Measurements from ENCODE around the gene SH3RF1. TPM values are rescaled to one million over a fixed set of nuclear protein-coding genes. Genes with fewer than 3 reads are reported as not detected.

SH3RF1 gene
- total and polyA plus RNA-seq, 10 of the 15 experiments (the other 5 are each of a cell fraction or from before 2014, with no cell fraction given): 4.5 to 22.5 (median 10.4) TPM

- TF ChIP-seq, protein P1, sequence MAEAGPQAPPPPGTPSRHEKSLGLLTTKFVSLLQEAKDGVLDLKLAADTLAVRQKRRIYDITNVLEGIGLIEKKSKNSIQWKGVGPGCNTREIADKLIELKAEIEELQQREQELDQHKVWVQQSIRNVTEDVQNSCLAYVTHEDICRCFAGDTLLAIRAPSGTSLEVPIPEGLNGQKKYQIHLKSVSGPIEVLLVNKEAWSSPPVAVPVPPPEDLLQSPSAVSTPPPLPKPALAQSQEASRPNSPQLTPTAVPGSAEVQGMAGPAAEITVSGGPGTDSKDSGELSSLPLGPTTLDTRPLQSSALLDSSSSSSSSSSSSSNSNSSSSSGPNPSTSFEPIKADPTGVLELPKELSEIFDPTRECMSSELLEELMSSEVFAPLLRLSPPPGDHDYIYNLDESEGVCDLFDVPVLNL (IDR thresholded peaks at IDR 0.05; ENCODE audit: low read depth, low read length): no peak
- TF ChIP-seq MLLT1 (IDR thresholded peaks at IDR 0.05) (no peak), CHD2 (IDR thresholded peaks at IDR 0.05; ENCODE audit: borderline replicate concordance, low read depth, low read length) (no peak), RBBP5 (conservative IDR thresholded peaks at IDR 0.05) (no peak), EP300 (IDR thresholded peaks at IDR 0.05; ENCODE audit: borderline replicate concordance in 1 of 2, control insufficient read depth in 1 of 2, low read depth in 2 of 2, low read length in 2 of 2) (no peak), NR2F1 (conservative IDR thresholded peaks at IDR 0.05) (no peak), MEF2B (IDR thresholded peaks at IDR 0.05; ENCODE audit: partially characterized antibody, poor library complexity, severe bottlenecking) (no peak), ETV6 (conservative IDR thresholded peaks at IDR 0.05 in 1 of 2, IDR thresholded peaks at IDR 0.05 in 1 of 2; ENCODE audit: borderline replicate concordance in 1 of 2, low read depth in 1 of 2) (no peak)
- TF ChIP-seq, protein P2, sequence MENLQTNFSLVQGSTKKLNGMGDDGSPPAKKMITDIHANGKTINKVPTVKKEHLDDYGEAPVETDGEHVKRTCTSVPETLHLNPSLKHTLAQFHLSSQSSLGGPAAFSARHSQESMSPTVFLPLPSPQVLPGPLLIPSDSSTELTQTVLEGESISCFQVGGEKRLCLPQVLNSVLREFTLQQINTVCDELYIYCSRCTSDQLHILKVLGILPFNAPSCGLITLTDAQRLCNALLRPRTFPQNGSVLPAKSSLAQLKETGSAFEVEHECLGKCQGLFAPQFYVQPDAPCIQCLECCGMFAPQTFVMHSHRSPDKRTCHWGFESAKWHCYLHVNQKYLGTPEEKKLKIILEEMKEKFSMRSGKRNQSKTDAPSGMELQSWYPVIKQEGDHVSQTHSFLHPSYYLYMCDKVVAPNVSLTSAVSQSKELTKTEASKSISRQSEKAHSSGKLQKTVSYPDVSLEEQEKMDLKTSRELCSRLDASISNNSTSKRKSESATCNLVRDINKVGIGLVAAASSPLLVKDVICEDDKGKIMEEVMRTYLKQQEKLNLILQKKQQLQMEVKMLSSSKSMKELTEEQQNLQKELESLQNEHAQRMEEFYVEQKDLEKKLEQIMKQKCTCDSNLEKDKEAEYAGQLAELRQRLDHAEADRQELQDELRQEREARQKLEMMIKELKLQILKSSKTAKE (IDR thresholded peaks at IDR 0.05; ENCODE audit: low read depth, poor library complexity, severe bottlenecking): no peak
These were observed 141.9 kb downstream of the SH3RF1 start (continued) for GRCh38 chr4:169128902-169129301.

Data from GM12878 (cell line).